IPS-NIHi7 (cell line): ENCODE results near the gene PGR.

ENCODE experiments used
- DNase-seq: peaks from one replicate; pipeline ENCODE4 v3.0.0; 2012; ENCODE audit warnings: mixed read lengths; ENCODE audit errors: extremely low spot score

PGR gene

DNA sequence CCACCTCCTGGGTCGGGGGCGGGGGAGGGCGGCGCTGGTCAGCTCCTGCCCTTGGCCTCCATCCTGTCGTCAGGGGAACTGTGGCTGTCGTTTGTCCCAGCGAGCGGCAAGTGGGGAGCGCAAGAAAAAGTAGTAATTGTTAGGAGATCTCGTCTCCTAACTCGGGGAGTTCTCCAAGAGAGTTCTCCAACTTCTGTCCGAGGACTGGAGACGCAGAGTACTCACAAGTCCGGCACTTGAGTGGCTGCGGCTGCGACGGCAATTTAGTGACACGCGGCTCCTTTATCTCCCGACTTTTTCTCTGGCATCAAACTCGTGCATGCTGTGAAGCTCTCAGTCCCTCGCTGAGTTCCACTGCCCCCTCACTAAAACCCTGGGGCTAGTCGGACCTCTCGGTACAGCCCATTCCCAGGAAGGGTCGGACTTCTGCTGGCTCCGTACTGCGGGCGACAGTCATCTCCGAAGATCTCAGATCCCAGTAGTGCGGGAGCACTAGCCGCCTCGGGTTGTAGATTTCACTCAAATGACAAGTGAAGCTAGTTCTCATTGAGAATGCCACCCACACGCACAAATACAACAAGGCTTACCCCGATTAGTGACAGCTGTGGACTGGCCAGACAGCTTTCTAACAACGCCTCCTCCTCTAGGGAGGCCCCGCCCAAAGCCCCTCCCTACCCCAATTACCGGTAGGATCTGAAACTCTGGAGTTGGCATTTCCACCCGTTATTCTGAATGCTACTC is at the start of gene PGR:
Gene PGR (minus strand): TSS at position 611 of the 741 bp plus-strand sequence. CDS start 743 bp downstream, outside the sequence.
- peak; percentile 63 for DNase-seq

GRCh38 chr11:101176381-101176780 is 46.8 kb upstream of the PGR start:
- DNase-seq, result no peak

GRCh38 chr11:101169944-101170343 is 40.3 kb upstream of the PGR start:
- DNase-seq, result no peak

DNA sequence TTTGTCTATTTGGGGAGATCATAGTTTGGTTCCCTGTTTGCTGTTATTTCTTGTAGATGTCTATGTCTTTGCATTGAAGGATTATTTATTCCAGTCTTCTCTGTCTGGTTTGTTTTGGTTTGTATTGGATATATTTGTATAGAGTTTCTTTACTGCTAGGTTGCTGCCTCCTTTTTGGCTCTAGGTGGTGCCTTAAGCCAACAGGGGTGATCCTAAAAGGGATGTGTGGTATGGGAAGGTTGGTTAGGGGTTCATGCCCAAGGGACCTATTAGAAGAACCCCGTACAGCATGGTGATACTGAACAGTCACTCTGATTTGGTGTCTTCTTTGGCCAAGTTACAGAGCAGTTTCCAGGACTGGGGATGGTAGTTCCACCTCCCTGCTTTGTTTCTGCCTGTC is 36.4 kb upstream of the PGR start:
- DNase-seq, result no peak

- no peak for DNase-seq
Observed at GRCh38 chr11:101158119-101158518, 28.5 kb upstream of the PGR start.

DNA sequence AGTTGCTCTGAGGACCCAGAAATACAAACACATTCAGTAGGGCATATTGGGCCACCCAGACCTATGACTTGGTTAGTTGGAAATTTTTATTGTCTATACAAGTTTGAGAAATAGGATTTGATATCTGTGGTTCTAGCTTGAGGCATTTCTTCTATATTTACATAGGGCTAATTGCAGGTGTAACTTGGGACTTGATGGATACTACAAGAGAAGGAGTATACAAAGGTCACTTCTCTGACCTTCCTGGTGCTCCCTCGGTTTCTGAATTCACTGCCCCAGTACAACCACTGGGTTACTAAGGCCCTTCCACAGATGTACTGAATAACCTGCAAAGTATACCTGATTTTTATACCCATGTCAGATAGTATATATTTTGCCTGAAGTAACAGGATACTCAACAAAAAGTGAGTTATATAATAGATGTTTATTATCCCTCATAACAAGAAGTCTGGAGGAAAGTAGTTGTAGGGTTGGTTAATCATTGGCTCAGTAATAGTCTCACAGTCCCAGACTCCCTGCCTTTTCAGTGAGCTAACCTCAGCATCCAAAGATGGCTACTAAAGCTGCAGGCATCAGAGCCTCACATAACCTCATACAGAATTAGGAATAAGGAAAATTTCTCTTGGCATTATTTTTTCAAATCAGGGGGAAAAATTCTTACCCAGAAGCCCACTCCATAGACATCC is 8.8 kb upstream of the PGR start:
- no peak for DNase-seq

- no peak for DNase-seq
Observed at GRCh38 chr11:101133190-101133589, 3.6 kb upstream of the PGR start.

GRCh38 chr11:101128571-101129202 is 926 bp downstream of the PGR start:
- peak; percentile 32 for DNase-seq

DNA sequence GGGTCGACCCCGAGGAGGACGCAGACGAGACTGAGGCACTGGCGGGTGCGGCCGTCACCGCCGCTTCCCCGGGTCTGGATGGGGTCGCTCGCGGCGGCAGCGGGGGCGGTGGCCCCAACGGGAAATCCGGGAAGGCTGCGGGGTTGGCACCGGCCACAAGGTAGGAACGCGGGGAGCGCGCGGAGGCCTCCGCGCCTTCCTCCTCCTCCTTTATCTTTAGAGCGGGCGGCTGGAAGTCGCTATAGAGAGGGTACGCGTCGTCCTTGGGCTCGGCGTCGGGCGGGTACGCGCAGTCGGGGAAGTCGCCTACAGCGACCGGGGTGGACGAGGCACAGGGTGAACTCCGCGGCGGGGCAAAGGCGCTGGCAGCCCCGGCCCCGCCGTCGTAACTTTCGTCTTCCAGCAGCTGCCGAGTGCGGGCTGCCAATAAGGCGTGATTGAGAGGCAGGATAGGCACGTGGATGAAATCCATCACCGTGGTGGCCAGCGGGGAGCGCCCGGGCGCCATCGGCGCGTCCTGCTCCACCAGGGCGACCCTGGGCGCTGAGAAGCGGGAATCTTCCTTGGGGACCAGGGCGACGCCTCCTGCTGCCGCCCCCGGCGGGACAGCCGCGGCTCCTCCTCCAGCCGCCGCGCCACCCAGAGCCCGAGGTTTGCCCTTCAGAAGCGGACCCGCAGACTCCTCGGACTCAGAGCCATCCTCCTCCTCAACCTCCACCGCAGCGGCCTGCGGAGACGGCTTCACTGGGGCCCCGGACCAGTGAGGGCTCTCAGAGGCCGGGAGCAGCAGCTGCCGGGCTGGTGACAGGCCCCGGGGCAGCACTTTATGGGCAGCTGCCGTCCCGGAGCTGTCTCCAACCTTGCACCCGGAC is 1.7 kb downstream of the PGR start:
- peak; percentile 28 for DNase-seq

DNA sequence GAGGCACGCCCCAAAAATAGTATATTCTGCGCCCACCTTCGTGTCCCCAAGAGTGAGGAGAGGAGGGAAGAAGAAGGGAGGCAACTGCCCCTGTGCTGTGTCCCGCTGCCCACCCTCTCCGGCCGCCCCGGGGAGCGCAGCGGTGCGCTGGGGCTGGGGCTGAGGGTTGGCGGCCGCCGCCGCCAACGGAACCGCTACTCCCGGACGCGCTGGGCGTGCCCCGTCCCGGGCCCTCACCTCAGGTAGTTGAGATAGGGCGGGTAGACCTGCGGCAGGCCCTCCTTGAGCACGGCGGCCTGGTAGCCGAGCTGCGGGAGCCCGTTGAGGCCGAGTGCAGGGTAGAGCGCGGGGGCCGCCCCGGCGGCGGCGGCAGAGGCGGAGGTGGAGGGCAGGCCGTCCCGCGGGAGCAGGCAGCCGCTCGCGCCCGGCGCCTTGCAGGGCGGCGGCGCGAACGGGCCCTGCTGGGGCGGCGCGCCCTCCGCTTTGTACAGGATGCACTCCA is 2.4 kb downstream of the PGR start:
- peak; percentile 52 for DNase-seq

DNA sequence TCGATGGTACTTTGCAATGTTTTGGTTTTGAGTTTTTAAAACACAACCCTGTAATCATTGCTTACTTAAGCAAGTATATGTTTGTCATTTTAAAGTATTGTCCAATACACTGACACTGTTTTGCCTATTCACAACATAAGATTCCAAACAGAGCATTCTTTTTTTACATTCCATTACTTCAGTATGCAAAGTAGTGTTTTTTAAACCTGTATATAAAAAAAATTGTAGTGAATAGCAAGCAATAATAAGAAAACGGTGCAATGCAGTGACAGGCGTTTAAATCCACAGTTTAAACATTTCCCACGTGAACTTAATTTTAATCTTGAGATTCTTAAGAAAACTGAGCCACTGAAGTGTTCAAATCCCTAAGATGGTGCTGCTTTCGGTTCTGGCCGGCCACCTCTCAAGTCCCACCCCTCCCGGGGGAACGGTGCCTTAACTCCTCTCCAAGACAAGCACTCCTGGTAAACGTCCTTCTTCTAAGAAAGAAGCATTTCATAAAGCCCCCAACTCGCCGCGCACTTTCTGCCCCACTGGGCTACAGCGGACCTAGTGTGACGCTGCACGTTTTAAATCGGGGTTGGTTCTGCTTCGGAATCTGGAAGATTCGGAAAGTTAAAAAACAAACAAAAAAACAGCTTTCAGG is 2.9 kb downstream of the PGR start:
- peak; percentile 26 for DNase-seq

- DNase-seq, result no peak
Observed at GRCh38 chr11:101115671-101116160, 13.9 kb downstream of the PGR start.

DNA sequence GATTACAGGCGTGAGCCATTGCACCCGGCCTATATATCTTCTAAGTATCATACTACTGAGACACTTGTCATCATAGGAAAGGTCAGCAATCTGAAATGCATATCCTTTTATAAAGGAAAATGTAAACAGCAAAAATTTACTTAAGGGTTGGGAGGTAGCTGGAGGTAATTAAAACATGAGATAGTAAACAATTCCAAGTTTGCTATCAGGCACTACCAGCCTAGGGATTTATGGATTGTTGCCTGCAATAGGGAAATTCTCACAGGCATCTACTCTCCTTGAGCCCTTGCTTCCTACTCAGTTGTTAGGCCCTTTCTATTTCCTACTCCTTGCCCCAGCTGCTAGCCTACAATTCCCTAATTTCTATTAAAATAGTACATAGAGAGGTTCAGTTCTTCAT is 16.1 kb downstream of the PGR start:
- no peak for DNase-seq

GRCh38 chr11:101104716-101105115 is 24.9 kb downstream of the PGR start:
- DNase-seq, result no peak

- DNase-seq, result no peak
Observed at GRCh38 chr11:101103433-101103832, 26.2 kb downstream of the PGR start.

DNA sequence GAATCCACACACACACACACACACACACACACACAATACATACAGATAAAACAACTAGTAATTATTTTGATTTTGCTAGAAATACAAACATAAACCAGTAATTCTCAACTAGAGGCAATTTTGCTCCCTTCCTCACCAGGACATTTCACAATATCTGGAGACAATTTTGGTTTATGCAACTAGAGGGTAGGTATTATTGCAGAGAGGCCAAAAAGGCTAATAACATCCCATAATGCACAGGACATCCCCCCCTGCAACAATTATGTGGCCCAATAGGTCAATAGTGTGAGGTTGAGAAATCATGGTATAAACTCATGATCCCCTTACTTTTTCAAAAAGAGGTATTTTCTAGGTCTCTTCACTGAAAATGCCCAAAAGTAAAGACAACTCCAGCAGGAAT is 29.0 kb downstream of the PGR start:
- DNase-seq, result no peak

GRCh38 chr11:101096036-101096704 is 33.4 kb downstream of the PGR start:
- no peak for DNase-seq

- no peak for DNase-seq
Observed at GRCh38 chr11:101091781-101092180, 37.8 kb downstream of the PGR start.

- no peak for DNase-seq
Observed at GRCh38 chr11:101090679-101091270, 38.8 kb downstream of the PGR start.

DNA sequence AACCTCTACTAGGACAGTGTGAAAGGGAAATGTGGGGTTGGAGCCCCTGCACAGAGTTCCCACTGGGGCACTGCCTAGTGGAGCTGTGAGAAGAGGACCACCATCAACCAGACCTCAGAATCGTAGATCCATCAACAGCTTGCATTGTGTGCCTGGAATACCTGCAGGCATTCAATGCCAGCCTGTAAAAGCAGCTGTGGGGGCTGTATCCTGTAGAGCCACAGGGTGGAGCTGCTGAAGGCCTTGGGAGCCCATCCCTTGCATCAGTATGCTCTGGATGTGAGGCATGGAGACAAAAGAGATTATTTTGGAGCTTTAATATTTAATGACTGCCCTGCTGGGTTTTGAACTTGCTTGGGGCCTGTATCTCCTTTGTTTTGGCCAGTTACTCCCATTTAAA is 46.3 kb downstream of the PGR start:
- DNase-seq, result no peak
